GM19468 (cell line): ENCODE data around the gene FBXW8.
A peak's percentile ranks its signal among the peaks of the same experiment; 100 is the strongest.

Experiments
- ATAC-seq: cut with Tn5 transposase; IDR thresholded peaks from one replicate; pipeline ENCODE4 v1.9.1; 2021; ENCODE audit warnings: mild to moderate bottlenecking, moderate library complexity, moderate number of reproducible peaks; ENCODE audit not compliant: unreplicated experiment; ENCODE audit errors: extremely low read depth

Gene FBXW8

DNA sequence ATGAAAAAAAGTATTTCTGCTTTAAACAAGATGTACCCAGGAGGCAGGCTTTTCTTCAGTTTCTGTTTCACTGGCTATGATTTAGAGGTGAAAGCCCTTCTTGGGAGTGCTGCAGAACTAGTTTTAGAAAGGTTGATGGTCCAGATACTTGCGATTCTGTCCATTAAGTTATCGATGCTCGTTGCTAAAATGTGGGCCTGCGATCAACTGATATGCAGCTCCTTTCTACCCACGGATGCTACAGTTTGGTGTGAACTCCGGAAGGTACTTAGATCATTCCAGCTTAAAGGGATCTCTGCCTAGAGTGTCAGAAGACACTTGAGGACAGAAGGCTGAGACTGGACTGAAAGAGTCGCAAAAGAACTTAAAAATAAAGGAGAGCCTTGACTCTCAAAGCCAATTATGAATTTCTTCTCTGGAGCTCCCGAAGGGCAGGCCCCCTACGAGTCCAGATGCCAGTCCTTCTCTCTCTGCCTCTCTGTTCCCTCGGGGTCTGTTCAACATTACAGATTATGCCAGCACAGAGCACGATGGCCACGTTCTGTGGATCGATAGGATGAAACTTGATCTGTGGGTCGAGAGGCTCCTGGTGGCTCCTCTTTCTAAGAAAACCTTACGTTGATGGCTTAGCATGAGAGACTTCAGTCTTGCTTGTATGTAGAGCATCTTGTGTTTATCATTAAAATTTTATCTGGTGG is 40.0 kb downstream of the FBXW8 start:
- no peak for ATAC-seq

DNA sequence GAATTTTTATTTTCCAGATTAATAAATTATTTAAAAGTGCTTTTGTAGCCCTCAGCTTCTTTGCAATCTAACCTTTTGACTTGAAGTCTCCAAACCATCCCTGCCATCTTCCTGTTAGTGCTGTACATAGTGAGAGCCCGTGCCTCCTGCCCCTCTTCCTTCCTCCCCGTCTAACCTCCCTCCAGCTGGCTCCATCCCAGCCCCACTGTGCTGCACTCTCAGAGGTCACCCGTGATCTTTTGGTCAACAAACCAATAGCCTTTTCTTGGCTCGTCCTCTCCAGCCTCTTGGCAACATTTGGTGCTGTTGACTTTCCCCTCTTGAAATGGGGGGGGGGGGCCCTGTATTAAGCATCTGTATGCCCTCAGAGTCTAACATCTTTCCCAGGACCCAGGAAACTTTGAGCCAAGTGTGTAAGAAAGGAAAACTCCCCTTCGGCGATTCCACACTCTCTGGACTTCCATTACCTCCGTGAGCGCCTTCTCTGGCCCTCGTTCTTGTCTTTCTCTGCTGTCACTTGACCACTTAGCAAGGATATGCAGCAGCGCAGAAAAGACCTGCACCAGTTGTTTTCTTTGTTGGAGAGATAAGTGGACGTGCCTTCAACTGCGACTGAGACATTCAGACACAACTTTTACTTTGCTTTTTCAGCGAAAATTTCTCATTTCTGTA is 44.1 kb downstream of the FBXW8 start:
- no peak for ATAC-seq

DNA sequence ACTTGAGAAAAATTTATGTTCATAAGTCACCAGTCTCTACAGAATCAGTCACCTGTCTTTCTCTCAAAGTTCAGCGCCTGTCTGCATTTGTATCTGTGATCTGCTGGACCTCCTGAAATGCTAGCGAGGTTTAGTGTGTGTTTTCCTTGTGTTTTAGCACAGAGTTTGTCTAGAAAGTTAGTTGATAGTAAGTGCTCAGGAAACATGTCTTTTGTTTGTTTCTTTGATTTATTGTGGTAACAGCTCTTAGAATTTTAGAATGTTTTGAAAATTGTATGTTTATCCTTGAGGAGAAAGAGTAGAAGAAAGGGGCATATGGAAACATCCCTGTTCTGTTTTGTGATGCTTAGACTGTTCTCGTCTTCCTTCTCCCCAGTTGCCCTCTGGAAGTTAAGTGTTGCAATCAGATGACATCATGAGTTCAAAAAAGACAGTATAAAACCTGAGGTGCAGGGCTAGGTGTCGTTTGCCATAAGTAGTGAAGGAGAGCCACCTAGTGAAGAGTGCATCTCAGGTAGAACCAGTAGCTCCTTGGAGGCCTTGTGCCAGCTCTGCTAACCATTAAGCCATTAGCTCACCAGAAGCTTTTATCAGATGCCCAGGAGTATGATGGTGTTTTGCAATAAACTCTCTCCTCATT is 44.8 kb downstream of the FBXW8 start:
- no peak for ATAC-seq

DNA sequence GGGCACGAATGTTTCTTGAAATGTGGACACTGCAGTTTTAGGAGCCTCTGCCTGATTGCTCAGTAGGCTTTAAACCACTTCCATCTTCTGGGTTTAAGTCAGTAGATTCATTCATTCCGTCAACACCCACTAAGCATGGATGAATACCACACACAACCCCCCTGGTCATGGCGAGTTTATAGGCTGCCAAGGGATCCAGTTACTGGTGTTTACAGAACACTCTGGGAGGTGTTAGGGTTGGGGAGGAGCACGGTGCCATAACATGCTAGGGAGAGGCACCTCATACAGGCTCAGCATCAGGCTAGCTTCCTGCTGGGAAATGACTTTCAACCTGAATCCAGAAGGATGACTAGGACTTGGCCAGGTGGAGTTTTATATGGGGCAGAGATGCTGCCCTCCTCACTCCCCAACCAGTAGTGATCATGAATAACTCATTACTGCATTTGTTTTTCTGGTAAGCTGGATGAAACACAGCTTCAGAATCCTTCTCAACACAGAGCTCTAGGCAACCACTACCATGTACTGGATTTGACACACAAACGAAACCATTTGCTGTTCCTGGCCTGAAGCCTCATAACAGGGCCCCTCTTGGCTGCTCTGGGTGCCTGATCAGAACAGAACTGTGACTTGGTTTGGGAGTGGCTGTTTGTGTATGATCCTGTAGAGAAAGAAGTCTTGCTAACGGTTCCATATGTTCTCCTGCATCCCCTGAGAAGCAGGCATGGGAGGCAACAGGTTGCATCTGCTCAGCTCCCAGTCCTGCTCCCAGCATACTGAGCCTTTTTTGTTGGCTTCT is 47.9 kb downstream of the FBXW8 start:
- ATAC-seq: no peak

DNA sequence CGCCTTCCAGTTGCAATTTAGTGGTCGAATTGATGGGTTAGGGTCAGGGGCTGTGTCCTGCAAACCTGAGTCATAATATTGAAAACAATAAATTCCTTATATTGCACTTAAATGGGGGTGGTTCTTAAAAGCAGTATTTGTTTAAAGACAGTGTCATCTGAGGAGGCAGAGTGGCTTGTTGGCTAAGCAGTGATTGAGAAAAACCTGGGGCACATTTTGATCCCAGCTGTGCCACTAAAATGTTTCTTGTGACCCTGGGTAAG is 48.4 kb downstream of the FBXW8 start:
- ATAC-seq: no peak

DNA sequence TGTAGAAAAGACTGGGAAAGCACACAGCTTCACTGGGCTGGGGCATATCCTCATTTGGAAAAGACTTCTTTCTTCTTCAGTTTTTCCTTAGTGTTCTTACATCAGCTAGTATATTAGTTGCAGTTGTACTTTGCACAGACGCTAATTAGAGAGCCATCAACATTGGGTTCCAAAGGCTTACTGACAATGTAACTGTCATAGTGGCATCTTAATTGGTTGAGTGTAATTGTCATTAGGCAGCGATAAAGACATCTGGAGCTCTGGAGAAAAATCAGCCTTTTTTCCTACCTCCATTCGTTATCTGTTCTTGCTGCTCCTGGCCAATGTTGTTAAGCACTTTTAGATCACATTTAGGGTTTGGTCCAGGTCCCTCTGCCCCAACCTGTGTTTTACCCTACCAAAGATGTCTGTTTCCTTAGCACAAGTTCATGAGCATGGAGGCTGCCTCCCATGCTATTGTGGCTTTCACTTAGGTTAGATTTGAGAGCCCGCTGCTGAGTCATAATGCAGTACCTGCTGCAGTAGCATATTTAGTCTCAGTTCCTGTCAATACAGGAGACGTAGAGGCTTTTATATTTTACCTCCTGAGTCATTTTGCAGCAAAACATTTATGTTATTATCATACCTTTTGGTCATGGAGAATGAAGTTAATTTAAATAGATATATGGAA is 49.2 kb downstream of the FBXW8 start:
- peak; percentile 77 for ATAC-seq

DNA sequence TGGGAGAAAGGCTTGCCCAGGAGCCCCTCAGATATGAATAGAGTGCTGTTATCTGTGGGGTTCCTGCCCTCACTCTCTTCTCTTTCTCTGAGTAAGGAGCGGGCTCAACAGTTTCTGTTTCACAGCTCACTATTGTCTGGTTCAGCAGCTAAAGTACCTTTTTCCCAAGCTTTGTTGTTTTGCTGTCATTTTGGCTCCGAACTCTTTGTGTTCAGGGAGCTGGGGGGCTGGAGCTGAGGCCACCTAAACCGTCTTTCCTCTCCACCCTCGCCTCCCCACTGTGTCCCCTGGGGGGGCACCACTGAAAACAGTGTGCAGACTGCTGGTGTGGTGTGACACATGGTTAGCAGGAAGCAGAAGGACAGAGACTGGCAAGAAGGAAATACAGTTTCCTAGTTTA is 51.4 kb downstream of the FBXW8 start:
- no peak for ATAC-seq

DNA sequence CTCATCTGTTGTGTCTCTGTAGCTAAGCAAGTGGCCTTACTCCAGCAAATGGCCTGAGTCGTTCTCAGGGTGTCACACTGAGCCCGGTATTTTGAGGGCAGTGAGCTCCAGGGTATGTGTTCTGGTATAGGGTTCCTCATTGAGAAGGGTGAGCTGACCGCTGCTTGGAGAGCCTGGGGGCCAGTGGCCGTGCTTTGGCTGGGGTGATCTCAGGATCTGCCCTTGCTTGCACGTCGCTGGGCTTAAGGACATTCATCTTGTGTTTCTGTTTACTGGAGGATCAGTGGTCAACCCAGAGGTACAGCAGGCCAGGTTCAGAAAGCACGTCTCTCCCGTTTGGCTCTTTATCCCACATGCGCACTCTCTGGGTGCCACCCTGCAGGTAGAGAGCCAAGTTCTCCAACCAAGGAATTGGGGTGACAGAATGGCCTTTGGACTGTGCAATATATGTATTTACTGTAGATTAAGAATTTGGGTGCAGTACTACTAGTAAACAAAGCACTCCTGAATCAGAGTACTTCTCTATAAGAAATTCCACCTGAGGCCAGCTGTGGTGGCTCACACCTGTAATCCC is 52.1 kb downstream of the FBXW8 start:
- no peak for ATAC-seq

DNA sequence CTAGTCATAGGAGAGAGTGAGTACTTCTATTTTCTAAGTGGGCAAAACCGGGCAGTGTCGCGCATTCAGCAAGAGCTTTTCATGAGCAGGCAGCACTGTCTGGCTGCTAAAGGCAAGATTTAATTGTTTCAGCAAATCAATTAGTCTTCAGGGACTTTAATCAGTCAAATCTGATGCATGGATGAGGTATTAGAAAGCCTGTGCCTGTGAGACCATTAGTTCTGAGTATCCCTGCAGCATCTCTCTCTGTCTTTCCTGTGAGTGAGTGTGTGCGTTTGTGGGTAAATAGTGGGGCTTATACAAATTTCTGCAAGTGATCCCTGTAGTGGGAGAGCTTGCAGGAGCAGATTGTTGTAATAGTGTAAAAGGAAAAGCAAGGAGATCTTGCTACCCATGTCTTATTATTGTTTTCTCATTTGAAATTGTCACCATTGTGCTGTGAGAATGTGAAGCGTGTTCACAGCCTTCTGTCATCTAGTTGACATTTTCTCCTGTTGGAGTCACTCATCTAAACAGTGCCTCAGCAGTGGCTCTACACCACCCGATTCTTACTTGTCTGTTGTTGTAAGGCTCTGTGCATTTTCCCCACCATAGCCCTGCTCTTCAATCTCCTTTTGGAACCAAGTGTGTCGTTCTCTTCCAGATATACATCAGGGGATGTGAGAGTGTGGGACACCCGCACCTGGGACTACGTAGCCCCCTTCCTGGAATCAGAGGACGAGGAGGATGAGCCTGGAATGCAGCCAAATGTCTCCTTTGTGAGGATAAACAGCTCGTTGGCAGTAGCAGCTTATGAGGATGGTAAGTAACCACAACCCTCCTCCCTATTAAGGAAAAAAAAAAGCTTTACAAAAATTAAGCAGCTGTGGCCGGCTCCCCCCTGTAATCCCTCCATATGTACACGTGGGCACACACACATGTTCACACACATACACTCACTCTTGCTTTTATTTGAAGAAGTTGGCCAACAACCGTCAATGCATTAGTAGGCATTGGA is 53.6 kb downstream of the FBXW8 start:
- no peak for ATAC-seq

DNA sequence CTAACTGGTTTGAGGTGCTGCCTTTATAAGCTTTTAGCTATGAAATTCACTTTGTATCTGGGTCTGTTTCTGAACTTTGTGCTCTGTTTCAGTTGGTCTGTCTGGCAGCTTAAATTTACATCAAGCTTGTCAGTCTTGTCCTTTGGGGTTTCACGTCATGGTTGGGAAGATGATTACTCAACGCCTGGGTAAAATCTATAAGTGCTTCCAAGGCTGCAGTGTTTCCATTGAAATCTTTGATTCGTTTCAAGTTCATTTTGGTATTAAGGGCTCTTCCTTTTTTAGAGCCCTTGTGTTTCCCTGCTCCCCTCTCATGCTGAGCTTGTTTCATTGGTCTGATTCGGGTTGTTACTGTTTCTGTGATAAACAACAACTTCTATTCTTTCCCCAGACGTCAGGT is 58.2 kb downstream of the FBXW8 start:
- no peak for ATAC-seq

DNA sequence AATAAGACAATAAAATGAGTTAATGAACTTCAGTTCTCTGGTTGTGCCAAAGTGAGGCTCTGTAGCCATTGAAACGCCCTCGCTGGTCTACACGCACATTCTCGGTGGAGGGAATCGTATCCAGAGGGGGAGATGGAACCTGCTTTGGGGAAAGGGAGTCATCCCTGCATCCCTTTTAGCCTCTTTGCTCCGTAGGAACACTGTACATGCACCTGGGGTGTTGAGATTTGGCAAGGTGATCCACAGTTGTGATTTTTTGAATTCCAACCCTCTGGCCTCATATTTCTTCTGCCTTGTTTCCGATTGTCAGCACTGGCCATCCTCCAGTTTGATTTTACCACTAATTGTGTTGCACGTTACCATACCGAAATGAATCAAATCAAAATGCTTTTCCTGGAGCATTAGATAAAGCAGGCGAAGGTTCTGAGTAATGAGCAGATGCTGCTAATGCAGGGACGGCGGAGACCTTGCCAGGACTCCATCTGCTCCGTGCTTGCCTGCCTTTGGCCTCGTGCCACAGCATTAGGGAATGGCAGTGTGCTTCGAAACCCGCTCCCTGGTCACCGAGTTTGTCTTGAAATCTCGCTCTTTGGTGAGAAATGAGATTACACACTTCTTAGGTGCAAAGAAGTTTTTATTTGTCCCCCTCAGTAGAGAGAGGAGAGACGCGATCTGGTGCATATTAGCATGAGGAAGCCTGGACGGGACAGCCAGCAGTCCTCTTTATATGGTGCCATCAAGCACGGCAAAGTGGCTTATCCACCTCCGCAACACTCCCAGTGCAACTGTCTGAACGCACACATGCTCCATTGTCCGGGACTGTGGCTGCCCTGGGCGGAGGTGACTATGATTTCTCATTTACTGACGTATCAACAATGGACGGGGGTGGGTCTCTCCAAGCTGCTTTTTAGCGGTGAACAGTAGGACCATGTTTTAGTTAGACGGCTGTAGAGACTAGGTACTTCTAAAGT is 59.1 kb downstream of the FBXW8 start:
- ATAC-seq: no peak

DNA sequence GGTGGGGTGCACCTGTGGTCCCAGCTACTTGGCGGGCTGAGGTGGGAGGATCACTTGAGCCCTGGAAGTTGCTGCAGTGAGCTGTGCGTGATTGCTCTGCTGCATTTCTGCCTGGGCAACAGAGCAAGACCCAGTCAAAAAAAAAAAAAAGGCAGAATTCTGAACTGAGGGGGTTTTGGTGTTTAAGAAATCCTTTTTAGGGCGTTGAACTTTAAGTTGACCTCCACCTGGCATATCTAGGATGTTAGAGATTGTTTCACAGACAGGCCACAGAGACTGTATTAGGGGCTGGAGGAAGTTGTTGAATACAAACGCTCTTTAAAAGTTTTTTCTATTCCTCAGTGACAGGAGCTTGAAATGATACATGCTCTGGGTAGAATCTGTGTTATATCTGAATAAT is 60.5 kb downstream of the FBXW8 start:
- ATAC-seq: no peak

DNA sequence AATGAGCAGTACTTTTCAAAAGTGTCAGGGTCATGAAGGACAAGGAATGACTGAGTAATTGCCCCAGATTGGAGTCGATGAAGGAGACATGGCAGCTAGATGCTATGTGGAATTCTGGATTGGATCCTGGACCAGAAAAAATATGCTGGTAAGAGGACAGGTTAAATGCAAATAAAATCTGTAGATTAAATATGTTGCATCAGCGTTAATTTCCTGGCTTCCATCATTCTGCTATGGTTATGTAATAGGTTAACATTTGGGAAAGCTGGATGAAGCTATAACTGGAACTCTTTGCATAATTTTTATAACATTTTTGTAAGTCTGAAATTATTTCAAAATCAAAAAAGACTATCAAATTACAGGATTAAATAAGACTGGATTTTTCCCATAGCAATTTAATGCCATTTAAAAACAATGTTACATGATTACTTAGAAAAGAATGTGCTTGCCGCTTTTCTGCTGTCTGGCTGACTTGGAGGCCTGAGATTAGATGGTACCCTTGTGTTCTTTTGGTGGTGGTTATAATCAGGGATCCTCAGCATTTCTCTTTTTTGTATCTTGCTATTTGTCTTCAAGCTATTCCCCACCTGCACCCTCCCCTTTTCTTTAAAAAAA is 65.1 kb downstream of the FBXW8 start:
- ATAC-seq: no peak

DNA sequence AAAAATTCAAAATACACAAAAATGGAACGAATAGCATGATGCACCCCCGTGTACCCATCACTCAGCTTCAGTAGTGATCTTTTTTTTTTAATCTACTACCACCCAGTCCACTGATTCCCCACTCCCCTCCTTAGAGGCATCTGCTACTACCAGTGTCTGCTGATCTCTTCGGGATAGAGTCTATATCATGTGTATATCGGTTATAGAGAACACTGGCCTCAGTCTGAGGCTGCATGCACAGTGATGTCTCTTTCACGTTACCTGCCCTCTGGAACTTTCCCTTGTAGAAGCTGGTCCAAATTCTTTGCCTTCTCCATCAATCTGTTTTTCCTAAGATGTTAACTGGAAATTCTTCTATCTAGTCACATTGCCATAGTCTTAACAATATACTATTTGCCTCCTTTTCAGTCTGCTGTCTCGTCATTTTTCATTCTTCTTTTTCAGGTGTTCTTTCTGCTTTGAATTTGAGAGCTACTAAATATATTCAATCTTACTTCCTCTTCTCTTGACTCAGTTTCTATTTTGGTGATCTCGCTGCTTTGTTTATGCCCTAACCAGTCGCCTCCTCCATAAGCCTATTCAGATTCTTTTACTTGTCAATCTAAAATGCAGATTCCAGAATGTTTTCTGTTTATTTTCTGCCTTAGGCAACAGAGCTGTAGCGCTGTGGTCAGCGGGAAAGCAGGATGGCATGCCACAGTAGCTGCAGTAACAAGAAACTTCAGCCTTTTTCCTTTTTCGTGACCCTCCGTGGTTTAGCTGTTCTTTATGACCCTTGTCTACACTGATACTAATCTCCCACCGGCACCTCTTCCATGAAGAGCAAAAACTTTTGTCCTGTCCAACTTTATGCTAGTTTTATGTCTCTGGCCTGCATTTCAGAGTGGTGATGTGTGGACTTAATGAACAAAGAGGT is 67.0 kb downstream of the FBXW8 start:
- no peak for ATAC-seq

DNA sequence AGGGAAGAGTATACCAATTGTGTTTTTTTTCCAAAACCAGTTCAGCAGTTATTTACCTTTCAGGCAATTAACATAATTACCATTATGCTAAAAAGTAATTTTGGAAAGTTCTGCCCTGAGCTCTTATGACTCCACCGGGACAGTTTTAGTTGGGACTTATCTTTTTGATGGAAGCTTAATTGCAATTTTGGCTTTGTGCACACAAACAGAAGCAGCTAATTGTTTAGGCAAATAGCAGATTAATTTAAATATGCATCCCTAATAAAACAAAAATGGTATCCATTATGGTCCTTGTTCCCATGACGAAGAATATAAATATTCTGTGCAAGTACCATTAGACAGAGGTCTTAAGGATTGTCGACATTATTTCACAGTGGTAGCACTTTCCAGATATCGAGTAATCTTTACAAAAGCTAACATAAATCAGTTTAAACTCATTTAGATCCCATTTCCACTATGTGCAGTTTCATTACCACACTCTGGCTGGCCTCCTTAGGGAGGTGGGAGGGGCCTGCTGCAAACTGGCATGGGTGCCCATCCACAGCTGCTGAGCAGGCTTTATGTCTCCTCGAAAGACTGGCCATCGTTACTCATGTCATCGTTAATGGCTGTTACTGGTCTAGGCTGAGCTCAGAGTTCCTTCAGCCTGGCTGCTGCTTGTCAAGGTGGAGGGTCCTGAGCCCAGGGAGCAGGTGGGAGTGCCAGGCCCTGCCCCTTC is 68.2 kb downstream of the FBXW8 start:
- no peak for ATAC-seq

DNA sequence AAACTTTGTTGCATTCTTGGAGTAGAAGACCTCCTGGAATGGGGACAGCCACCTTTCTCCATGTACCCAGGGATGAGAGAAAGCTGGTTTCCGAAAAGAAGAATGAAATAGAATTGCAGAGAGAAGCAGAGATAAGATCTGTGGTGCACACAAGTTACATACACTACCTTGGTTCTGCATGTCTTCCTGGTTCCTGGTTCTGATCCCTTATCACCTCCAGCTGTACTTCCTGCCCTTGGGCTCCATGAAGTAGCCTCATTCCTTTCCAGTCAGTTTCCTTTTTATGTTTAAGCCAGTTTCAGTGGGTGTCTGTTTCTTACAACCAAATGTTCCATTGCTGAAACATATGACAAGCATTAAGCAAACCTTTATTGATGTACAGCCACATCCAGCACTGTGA is 69.3 kb downstream of the FBXW8 start:
- no peak for ATAC-seq
